DMS79 (cell line): ENCODE measurements around the gene RNF40.

Experiments used
- DNase-seq: peaks from one replicate; lab custom pipeline; 2025; lab: John Stamatoyannopoulos, UW

RNF40 gene

DNA sequence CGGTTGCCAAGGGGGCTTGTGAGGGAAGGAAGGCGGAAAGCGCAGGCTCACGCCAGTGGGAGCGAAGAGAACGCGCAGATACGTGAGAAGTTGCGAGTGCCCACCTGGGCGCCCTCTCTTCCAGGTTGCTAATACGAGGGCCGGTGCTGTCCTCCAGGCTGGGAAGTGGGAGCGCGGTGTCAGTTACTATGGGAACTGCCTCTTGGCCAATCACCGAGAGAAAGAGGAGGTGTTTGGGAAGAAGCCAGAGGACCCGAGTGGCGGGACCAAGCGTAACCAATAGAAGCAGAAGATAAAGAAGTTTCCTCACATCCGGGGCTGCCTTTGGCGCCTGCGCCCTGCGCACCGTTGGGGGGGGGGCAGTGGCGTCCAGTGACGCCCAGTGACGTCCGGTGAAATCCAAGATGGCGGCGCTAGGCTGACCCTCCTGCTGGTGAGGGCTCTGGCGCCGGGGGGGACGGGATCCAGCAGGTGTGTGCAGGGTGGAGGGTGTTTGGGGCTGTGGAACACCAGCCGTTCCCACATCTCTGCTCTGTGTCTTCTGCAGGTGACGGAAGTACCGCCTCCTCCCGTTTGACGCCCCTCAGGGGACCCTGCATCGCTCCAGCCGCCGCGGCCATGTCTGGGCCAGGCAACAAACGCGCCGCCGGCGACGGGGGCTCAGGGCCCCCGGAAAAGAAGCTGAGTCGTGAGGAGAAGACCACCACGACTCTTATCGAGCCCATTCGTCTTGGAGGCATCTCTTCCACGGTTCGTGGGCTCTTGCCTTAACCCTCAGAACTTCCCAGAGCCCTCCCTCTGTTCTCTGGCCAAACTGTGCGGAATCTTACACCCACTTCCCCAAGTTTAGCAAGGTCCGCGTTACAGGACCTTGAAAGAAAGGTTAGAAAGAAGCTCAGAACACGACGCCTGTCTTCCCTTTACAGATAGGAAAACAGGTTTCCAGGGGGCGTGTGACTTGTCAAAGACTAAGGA, at the start of gene RNF40, which contains the start of gene CFAP119:
TSS of gene RNF40 (plus strand) at position 395 of the 975 bp plus-strand sequence. CDS start at position 619, 224 bp downstream.
TSS of gene CFAP119 (minus strand) at position 135 of the 975 bp plus-strand sequence. CDS start 314 bp downstream, outside the sequence.
- DNase-seq: peak; percentile 97

DNA sequence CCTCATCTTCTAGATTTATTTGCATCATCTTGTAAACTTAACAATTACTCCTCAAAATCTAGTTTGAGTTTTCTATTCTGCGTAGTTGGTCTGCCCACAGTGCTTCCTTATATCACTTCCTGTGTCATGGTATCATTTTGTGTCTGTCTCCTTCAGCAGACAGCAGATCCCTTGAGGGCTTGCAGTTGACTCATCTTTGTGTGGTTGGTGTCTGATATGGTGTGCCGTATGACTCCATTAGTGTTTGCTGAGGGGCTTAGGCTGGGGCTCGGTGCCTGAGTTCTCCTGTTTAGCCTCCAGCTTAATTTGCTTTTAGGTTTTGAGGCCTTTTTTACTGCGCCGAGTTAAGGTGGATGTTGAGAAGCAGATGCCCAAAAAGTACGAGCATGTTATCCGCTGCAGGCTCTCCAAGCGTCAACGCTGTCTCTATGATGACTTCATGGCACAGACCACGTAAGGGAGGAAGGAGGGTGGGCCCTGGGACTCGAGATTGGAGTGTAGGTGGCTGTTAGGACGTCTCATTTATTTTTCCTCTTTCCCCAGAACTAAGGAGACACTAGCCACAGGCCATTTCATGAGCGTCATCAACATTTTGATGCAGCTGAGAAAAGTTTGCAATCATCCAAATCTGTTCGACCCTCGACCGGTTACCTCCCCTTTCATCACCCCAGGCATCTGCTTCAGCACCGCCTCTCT, 46.2 kb upstream of the RNF40 start:
- no peak for DNase-seq

DNA sequence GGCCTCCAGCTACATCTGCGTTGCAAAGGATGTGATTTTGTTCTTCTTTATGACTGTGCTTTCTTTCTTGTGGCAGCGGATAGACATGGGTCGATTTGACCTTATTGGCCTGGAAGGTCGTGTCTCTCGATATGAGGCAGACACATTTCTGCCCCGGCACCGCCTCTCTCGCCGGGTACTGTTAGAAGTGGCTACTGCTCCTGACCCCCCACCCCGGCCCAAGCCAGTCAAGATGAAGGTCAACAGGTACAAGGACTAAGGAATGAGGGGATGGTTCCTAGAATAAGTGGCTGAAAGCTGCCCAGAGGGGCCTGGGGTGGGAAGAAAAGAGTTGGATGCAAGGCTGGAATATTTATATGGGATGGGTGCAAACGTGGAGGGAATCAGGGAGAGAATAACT, 42.0 kb upstream of the RNF40 start:
- DNase-seq: no peak

DNA sequence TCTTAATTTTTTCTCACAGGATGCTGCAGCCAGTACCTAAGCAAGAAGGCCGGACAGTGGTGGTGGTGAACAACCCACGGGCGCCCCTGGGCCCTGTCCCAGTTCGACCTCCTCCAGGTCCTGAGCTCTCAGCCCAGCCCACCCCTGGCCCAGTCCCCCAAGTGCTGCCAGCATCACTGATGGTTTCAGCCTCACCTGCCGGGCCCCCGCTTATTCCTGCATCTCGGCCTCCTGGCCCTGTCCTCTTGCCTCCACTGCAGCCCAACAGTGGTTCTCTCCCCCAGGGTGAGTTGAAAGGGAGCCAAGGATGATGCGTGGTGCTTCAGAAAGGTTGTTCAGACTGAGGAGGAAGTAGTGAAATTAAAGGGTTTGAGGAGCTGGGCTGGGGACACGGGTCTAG, 41.4 kb upstream of the RNF40 start:
- DNase-seq: no peak

DNA sequence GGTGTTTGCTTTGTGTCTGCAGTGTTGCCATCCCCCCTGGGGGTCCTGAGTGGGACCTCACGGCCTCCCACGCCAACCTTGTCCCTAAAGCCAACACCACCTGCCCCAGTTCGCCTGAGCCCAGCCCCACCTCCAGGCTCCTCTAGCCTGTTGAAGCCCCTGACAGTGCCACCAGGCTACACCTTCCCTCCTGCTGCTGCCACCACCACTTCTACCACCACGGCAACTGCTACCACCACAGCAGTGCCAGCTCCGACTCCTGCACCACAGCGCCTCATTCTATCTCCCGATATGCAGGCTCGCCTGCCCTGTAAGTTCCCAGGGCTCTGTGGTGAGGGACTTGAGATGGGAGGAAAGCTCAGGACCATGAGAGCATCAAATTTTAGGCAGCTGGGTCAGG, 41.0 kb upstream of the RNF40 start:
- no peak for DNase-seq

DNA sequence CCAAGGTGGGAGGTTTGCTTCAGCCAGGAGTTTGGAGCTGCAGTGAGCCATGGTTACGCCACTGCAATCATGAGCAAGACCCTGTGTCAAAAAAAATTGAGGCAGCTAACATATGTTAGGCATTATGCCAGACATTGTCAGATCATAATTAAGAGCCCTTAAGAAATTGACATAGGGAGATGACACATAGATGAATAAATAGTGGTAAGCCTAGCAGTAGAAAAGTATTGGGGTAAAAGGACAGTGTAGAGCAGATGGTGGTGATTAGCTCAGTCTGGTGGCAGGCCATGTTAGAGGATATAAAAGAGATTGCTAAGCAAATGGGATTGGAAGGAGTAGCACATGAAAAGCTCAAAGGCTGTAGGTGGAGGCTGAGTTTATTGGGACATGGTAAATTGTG, 40.5 kb upstream of the RNF40 start:
- no peak for DNase-seq

DNA sequence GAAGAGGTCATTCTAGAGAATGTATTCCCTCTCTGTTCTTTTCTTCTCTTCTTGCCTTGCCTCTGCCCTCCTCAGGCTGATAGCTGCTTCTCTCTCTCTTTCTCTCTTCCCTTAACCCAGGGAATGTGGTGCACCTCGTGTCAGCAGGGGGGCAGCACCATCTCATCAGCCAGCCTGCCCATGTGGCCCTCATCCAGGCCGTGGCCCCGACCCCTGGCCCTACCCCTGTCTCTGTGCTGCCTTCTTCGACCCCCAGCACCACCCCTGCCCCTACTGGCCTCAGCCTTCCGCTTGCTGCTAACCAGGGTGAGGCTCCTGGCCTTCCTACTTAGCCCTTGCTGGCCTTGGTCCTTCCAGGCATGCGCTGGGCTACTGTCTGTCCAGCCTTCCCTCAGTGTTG, 39.7 kb upstream of the RNF40 start:
- DNase-seq: no peak

DNA sequence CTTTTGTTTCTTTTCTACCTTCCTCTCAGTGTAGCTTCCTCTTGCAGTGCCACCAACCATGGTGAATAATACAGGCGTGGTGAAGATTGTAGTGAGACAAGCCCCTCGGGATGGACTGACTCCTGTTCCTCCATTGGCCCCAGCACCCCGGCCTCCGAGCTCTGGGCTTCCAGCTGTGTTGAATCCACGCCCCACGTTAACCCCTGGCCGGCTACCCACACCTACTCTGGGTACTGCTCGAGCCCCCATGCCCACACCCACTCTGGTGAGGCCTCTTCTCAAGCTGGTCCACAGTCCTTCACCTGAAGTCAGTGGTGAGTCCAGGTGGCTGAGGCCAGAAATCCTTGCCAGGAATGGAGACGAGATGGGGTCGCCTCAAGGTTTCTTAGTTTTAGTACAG, 39.2 kb upstream of the RNF40 start:
- DNase-seq: no peak

DNA sequence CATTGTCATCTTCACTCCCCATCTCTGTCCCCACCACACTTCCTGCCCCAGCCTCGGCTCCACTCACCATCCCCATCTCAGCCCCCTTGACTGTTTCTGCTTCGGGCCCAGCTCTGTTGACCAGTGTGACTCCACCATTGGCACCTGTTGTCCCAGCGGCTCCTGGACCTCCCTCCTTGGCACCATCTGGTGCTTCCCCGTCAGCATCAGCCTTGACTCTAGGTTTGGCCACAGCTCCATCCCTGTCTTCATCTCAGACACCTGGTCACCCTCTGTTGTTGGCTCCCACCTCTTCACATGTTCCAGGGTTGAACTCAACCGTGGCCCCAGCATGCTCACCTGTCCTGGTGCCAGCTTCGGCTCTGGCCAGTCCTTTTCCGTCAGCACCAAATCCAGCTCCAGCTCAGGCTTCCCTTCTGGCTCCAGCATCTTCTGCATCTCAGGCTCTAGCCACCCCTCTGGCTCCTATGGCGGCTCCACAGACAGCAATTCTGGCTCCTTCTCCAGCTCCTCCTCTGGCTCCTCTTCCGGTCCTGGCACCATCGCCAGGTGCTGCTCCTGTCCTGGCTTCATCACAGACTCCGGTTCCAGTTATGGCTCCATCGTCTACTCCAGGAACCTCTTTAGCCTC, 38.3 kb upstream of the RNF40 start:
- no peak for DNase-seq

DNA sequence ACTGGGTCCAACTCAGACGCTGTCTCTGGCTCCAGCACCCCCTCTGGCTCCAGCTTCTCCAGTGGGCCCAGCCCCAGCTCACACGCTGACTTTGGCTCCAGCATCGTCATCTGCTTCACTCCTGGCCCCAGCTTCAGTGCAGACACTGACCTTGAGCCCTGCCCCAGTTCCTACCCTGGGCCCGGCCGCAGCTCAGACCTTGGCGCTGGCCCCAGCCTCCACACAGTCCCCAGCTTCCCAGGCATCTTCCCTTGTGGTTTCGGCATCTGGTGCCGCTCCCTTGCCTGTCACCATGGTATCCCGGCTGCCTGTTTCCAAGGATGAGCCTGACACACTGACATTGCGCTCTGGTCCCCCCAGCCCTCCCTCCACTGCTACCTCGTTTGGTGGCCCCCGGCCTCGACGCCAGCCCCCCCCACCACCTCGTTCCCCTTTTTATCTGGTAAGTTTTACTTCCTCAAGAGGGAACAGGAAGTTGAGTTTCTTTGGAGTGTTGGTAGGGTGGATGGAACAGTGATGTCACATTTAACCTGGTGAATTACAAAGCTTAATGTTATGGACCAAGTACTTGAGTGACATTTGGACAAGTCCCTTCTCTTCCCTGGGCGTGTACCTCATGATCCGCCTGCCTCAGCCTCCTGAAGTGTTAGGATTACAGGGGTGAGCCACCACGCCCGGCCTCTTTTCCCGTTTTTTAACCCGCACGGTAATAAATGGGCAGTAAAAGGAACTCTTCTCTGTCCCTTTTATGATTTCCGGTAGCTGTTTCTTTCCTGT, 37.3 kb upstream of the RNF40 start:
- no peak for DNase-seq

DNA sequence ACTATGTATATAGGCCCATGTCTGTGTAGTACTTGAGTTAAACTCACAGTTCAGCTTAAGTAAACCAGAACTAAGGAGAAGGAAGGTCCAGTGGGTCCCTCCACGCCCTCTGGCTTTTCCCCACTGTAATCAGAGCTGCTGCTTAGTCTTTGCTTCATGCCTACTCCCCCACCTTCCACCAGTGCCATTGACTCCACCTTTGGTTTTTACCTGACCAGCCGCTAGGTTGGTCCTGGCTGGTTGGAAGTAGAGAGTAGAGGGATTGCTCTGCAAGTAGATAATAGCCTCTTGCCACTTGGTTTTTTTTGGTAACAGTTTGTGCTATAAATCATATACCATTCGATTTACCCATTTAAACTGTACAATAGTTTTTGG, 36.7 kb upstream of the RNF40 start:
- DNase-seq: no peak

DNA sequence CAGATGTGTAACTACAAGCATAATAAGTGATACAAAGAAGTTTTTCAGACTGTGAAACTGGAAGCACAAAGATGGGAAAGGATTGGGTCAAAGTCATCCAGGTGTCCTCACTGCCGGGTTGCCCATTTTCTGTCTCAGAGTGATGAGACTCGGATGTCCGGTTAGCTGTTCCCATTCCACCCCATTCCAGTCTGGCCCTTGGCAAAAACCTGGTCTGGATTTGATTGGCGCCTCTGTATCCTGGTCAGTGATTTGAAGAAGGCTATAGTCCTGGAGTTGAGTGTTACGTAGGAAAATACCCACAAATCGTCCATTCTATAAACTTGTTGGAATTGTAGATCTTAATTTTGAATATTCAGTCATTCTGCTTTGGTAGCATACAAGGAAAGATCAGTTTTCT, 33.8 kb upstream of the RNF40 start:
- no peak for DNase-seq

DNA sequence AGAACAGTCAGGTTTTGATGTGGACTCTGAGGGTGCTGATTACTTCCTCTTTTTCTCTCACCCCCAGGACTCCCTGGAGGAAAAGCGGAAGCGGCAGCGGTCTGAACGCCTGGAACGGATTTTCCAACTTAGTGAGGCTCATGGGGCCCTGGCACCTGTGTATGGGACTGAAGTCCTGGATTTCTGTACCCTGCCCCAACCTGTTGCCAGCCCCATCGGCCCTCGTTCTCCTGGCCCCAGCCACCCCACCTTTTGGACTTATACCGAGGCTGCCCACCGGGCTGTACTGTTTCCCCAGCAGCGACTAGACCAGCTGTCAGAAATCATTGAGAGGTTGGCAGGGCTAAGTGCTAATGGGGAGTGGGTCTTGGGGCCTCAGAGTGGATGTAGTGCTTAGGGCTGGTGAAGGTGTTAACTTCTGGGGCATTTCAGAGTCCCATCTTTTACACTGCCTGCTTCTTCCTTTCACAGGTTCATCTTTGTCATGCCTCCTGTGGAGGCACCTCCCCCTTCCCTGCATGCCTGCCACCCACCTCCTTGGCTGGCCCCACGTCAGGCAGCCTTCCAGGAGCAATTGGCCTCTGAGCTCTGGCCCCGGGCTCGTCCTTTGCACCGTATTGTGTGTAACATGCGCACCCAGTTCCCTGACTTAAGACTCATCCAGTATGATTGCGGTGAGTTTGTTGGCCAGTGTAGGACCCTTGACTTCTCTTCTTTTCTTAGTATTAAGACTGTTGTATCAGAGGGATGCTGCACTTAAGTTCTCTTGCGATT, 33.0 kb upstream of the RNF40 start:
- no peak for DNase-seq

DNA sequence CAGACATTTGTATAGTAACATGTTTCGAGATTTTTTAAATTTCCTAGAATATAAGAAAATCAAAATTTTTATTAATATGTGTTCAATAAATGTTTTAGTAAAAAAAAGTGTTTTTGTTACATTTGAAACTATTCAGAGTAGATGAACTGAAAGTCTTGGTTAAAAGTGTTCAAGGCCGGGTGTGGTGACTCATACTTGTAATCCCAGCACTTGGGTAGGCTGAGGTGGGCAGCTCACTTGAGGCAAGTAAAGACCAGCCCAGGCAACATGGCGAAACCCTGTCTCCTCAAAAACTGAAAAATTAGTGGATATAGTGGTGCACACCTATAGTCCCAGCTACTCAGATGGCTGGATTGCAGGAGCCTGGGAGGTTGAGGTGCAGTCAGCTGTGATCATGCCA, 30.7 kb upstream of the RNF40 start:
- DNase-seq: no peak

DNA sequence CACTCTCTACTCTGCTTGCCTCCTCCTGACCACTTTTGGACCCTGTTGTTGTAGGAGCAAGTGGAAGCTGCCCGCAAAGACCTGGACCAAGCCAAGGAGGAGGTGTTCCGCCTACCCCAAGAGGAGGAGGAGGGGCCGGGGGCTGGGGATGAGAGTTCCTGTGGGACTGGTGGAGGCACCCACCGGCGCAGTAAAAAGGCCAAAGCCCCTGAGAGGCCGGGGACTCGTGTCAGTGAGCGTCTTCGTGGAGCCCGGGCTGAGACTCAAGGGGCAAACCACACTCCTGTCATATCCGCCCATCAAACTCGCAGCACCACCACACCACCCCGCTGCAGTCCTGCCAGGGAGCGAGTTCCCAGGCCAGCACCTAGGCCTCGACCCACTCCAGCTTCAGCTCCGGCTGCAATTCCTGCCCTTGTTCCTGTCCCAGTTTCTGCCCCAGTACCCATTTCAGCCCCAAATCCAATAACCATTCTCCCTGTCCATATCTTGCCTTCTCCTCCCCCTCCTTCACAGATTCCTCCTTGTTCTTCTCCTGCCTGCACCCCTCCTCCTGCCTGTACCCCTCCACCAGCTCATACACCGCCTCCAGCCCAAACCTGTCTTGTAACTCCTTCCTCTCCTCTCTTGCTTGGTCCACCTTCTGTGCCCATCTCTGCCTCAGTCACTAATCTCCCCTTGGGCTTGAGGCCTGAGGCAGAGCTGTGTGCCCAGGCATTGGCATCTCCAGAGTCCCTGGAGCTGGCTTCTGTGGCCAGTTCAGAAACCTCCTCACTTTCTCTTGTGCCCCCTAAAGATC, 24.9 kb upstream of the RNF40 start:
- DNase-seq: no peak

DNA sequence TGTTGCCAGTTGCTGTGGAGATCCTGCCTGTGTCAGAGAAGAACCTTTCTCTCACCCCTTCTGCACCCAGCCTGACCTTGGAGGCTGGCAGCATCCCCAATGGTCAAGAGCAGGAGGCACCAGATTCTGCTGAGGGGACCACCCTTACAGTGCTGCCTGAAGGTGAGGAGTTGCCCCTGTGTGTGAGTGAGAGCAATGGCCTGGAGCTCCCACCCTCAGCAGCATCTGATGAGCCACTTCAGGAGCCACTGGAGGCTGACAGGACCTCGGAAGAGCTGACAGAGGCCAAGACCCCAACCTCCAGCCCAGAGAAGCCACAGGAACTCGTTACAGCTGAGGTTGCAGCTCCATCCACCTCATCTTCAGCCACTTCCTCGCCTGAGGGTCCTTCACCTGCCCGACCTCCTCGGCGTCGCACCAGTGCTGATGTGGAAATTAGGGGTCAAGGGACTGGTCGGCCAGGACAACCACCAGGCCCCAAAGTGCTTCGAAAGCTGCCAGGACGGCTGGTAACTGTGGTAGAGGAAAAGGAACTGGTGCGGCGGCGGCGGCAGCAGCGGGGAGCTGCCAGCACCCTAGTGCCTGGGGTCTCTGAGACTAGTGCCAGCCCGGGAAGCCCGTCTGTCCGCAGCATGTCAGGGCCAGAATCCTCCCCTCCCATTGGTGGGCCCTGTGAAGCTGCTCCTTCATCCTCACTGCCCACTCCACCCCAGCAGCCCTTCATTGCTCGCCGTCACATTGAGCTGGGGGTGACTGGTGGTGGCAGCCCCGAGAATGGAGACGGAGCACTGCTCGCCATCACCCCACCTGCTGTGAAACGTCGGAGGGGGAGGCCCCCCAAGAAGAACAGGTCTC, 24.1 kb upstream of the RNF40 start:
- DNase-seq: no peak

DNA sequence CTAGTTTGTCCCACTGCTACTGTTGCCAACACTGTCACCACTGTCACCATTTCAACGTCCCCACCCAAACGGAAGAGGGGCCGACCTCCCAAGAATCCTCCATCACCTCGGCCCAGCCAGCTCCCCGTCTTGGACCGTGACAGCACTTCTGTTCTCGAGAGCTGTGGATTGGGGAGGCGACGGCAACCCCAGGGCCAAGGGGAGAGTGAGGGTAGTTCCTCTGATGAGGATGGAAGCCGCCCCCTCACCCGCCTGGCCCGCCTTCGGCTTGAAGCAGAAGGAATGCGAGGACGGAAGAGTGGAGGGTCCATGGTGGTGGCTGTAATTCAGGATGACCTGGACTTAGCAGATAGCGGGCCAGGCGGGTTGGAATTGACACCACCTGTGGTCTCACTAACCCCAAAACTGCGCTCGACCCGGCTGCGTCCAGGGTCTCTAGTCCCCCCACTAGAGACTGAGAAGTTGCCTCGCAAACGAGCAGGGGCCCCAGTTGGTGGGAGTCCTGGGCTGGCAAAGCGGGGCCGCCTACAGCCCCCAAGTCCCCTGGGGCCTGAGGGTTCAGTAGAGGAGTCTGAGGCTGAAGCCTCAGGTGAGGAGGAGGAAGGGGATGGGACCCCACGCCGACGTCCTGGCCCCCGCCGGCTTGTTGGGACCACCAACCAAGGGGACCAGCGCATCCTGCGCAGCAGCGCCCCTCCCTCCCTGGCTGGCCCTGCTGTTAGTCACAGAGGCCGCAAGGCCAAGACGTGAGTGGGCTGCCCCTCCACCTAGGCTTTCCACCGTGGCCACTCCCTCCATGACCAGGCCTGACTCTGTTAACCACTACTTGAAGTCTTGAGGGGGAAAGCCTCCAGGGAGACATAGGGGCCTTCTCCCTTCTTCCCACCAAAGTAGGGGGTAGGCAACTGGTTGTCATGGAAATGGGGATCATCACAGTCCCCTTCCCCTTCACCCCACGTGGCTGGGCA, 22.9 kb upstream of the RNF40 start:
- DNase-seq: no peak
